ENCODE measurements around the gene KIF1A.

DNA sequence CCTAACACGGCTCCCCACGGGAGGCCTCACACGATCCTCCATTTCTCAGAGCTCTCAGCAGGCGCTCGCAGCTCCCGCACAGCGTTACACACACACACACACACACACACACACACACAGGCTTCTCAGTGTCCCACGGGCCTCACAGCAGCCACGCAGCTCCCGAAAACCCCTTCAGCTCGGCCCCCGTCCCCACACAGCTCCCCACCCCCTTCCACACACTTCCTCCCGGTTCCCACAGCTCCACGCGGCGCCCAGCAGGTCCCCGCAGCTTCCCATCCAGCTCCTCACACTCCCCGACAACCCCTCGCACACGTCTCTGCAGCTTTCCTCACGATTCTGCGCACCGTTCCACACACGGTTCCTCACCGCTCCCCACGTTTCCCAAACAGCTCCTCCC lies 41.6 kb downstream of the KIF1A start:
- TF ChIP-seq CBX3 (IDR thresholded peaks at IDR 0.05; ENCODE audit: borderline replicate concordance, low read depth) (no peak), POLR2AphosphoS5 (IDR thresholded peaks at IDR 0.05; ENCODE audit: low read length) (no peak), JUND (IDR thresholded peaks at IDR 0.05; ENCODE audit: low read depth, low read length) (no peak), NR2F1 (conservative IDR thresholded peaks at IDR 0.05) (no peak), TCF7 (IDR thresholded peaks at IDR 0.05; ENCODE audit: borderline replicate concordance) (no peak)
- TF ChIP-seq, protein P1, sequence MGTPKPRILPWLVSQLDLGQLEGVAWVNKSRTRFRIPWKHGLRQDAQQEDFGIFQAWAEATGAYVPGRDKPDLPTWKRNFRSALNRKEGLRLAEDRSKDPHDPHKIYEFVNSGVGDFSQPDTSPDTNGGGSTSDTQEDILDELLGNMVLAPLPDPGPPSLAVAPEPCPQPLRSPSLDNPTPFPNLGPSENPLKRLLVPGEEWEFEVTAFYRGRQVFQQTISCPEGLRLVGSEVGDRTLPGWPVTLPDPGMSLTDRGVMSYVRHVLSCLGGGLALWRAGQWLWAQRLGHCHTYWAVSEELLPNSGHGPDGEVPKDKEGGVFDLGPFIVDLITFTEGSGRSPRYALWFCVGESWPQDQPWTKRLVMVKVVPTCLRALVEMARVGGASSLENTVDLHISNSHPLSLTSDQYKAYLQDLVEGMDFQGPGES (IDR thresholded peaks at IDR 0.05), result no peak
- TF ChIP-seq, protein P2, sequence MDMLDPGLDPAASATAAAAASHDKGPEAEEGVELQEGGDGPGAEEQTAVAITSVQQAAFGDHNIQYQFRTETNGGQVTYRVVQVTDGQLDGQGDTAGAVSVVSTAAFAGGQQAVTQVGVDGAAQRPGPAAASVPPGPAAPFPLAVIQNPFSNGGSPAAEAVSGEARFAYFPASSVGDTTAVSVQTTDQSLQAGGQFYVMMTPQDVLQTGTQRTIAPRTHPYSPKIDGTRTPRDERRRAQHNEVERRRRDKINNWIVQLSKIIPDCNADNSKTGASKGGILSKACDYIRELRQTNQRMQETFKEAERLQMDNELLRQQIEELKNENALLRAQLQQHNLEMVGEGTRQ (IDR thresholded peaks at IDR 0.05; ENCODE audit: borderline replicate concordance, low read depth, low read length), result no peak
